ENCODE data around the gene ACAD11. TPM values are rescaled to one million over a fixed set of nuclear protein-coding genes. Genes with fewer than 3 reads are reported as not detected.

Gene ACAD11
- total RNA-seq, 1 experiment from 2014 or later = 12.6 TPM

DNA sequence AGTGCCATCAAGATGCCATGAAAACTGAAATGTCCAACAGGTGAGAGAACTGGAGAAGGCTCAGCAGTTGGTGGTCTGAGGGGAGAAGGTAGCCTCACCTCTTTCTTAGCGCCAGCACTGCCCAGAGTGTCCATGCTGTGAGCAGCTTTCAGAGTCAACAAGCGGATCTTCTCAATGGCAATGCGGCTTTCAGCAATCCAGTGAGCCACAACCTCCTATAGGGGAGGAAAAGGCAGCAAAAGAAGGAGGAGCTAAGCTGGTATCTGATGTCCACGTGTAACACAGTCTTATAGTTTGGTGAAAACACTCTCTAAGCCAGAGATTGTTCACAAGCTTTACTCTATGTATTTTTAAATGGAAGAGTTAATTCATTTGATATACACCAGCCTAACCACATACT, 98.6 kb downstream of the ACAD11 start:
- DNase-seq (ENCODE audit: low read depth, low spot score) (no peak), ATAC-seq (no peak)
- intact Hi-C loops (cut with micrococcal nuclease) = no loop called here
- BruUV-seq (replicated peaks) = no TSS peak
- Histone ChIP-seq H4K20me1 (ENCODE audit: insufficient read depth) (no peaks in the 10 kb centered on the region), H3K9me2 (ENCODE audit: insufficient read depth) (no peaks in the 10 kb centered on the region), H3K36me3 (ENCODE audit: control insufficient read depth in 1 of 2, insufficient read depth in 2 of 2, low read length in 2 of 2) (no peaks in the 10 kb centered on the region), H2AFZ (ENCODE audit: low read depth, low read length, poor library complexity, severe bottlenecking) (no peak overlapping the region), H3K9ac (ENCODE audit: low read length) (no peak overlapping the region), H3K4me1 (ENCODE audit: control insufficient read depth in 1 of 2, insufficient read depth in 2 of 2, low read length in 2 of 2) (no peaks in the 10 kb centered on the region), H3K27me3 (ENCODE audit: insufficient read depth, low read length) (no peaks in the 10 kb centered on the region), H3K4me3 (replicated peaks in 1 of 2; ENCODE audit: low read depth in 1 of 2, low read length in 2 of 2) (no peak overlapping the region), H3K27ac (ENCODE audit: low read depth, low read length) (no peak overlapping the region), H3K4me2 (ENCODE audit: low read length) (no peak overlapping the region), H3K79me2 (ENCODE audit: insufficient read depth, low read length) (no peaks in the 10 kb centered on the region), H3K9me3 (ENCODE audit: control insufficient read depth in 1 of 2, insufficient read depth in 1 of 2, low read depth in 1 of 2, low read length in 2 of 2) (no peaks in the 10 kb centered on the region)
- TF ChIP-seq YY1 (IDR thresholded peaks at IDR 0.05; ENCODE audit: extremely low read depth, insufficient replicate concordance, low read depth, low read length) = no peak
- no peak for TF ChIP-seq ZFX (IDR thresholded peaks at IDR 0.05)
- TF ChIP-seq CEBPB (IDR thresholded peaks at IDR 0.05; ENCODE audit: low read depth) = no peak
- no peak for TF ChIP-seq SRF (IDR thresholded peaks at IDR 0.05; ENCODE audit: low read depth)
- no peak for TF ChIP-seq EZH2 (IDR thresholded peaks at IDR 0.05)
- no peak for TF ChIP-seq ZNF274 (IDR thresholded peaks at IDR 0.05; ENCODE audit: low read depth, low read length)
- no peak for TF ChIP-seq POLR2AphosphoS5 (IDR thresholded peaks at IDR 0.05; ENCODE audit: low read depth, low read length)
- no peak for TF ChIP-seq JUND (IDR thresholded peaks at IDR 0.05)
- TF ChIP-seq TCF7L2 (IDR thresholded peaks at IDR 0.05; ENCODE audit: borderline replicate concordance, extremely low read depth, insufficient read depth, insufficient read length) = no peak
- no peak for TF ChIP-seq ELF1 (IDR thresholded peaks at IDR 0.05; ENCODE audit: borderline replicate concordance, low read depth)
- TF ChIP-seq, protein P1, sequence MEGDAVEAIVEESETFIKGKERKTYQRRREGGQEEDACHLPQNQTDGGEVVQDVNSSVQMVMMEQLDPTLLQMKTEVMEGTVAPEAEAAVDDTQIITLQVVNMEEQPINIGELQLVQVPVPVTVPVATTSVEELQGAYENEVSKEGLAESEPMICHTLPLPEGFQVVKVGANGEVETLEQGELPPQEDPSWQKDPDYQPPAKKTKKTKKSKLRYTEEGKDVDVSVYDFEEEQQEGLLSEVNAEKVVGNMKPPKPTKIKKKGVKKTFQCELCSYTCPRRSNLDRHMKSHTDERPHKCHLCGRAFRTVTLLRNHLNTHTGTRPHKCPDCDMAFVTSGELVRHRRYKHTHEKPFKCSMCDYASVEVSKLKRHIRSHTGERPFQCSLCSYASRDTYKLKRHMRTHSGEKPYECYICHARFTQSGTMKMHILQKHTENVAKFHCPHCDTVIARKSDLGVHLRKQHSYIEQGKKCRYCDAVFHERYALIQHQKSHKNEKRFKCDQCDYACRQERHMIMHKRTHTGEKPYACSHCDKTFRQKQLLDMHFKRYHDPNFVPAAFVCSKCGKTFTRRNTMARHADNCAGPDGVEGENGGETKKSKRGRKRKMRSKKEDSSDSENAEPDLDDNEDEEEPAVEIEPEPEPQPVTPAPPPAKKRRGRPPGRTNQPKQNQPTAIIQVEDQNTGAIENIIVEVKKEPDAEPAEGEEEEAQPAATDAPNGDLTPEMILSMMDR (IDR thresholded peaks at IDR 0.05 in 2 of 3, conservative IDR thresholded peaks at IDR 0.05 in 1 of 3; ENCODE audit: borderline replicate concordance in 1 of 3, insufficient read depth in 1 of 3, low read depth in 2 of 3, low read length in 2 of 3) = no peak
- TF ChIP-seq MAX (IDR thresholded peaks at IDR 0.05) = no peak
- TF ChIP-seq SP1 (IDR thresholded peaks at IDR 0.05; ENCODE audit: low read depth) = no peak
- no peak for TF ChIP-seq EZH2phosphoT487 (IDR thresholded peaks at IDR 0.05; ENCODE audit: borderline replicate concordance)
- TF ChIP-seq SIN3A (IDR thresholded peaks at IDR 0.05; ENCODE audit: low read depth) = no peak
- no peak for TF ChIP-seq FOSL1 (IDR thresholded peaks at IDR 0.05; ENCODE audit: low read depth)
- TF ChIP-seq REST (IDR thresholded peaks at IDR 0.05; ENCODE audit: low read depth) = no peak
- TF ChIP-seq POLR2A (IDR thresholded peaks at IDR 0.05; ENCODE audit: borderline replicate concordance, extremely low read depth, insufficient read depth, insufficient read length) = no peak
- TF ChIP-seq CBX3 (IDR thresholded peaks at IDR 0.05; ENCODE audit: low read depth) = no peak
- CTCF ChIA-PET = no interaction called here
- RAD21 ChIA-PET (ENCODE audit: low non-redundant PET in 1 of 2, low total read pairs in 2 of 2, uncharacterized antibody in 2 of 2, unreplicated experiment in 2 of 2) = no interaction called here
- POLR2A ChIA-PET = no interaction called here

Data from HCT116 (cell line).